GM18520 (cell line): Measurements from ENCODE around the gene CAB39L.

Source experiments
- ATAC-seq: cut with Tn5 transposase; IDR thresholded peaks from one replicate; pipeline ENCODE4 v1.9.1; 2021; ENCODE audit not compliant: unreplicated experiment

CAB39L gene

DNA sequence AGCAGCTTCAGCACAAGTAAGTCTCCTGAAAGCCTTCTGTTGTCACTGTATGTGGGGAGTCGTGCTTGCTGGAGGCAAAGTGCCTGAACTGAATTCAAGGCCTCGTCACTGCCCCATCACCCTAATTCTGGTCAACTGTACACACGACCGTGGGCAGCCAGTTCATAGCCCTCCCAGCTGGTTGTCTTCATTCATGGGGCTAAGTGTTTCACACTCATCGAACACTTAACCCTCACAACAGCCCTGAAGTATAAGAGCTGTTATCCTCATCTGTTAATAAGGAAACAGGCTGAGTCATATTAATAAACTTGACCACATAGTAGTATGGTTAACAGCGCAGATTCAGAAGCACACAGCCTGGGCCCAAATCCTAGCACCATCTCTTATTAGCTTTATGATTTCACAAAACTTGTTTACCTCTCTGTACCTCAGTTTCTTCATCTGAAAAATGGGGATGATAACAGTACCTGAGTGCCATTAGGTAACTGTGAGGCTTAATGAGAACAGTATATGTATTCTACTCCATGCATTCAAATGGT is 129.5 kb downstream of the CAB39L start:
- ATAC-seq: peak; percentile 61

- no peak for ATAC-seq
These were observed 132.0 kb downstream of the CAB39L start for GRCh38 chr13:49311816-49312215.

DNA sequence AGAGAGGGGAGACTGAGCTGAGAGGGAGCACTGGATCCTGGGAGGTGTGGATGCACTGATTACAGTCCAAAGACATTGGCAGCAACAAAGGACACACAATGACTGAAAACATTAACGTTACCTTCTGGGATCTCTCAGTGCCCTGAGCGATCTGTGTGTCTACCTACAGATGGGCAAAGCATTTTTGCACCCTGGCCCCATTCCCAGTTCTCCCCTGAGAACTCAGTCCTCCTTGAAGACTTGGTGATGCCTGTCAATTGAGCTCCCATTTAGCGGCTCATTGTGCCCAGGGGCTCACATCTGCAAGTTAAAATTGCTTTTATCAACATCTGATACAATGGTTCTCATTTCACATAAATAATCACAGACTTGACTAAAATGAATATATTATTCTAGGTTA is 133.6 kb downstream of the CAB39L start:
- ATAC-seq: no peak

DNA sequence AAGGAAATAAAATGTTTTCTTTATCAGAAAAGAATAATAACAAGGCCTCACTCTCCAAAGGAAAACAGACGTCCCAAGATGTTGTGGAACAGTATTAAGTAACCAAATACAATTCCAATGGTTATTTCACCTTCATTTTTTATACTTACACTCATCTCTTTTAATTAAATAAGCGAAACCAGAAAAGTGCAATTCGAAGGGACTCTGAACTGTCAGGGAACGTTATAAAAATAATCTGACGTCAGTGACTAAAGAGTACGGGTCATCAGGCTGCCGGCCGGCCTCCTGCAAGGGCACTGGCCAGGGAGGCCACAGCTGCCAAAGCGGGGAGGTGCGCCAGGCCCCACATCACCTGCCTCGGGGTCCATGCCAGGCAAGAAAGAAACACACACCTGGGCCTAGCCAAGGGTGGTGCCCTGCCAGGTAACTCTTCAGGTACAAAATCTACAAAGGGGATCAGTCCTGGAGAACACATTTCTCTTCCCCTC is 134.9 kb downstream of the CAB39L start:
- ATAC-seq: no peak

DNA sequence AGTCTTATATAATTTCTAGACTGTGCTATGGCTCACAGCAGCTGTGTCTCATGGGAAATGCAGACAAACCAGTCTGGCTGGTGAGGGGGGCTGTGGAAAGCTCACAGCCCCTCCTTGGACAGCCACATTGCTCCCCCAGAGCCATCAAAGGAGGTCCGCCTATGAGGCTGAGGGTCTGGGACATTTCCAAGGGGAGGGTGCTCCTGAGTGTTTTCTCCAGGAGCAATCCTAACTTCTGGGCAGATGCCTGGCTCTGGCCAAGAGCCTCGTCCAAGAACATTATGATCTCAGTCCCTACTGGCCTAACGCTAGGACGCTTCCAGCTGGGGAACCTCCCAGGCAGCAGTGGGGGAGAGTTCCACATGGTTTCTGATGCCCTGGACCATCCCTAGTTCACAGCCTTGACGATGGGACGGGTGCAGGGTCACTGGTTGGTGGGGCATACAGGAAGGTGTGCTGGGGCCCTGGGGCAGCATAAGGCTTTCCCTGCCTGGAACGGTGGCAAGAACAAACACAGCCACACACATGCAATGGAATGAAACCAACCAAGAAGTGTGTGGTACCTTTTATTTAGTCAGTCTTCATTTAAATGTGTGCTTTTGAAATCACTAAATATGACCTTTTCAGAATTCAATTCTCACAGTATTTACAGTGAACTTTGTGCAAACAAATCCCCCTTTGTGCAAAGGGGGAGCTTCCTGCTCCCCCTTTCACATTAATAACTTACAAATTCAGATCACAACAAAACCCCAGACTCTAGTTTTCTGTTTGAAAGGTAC is 135.6 kb downstream of the CAB39L start:
- ATAC-seq: no peak

DNA sequence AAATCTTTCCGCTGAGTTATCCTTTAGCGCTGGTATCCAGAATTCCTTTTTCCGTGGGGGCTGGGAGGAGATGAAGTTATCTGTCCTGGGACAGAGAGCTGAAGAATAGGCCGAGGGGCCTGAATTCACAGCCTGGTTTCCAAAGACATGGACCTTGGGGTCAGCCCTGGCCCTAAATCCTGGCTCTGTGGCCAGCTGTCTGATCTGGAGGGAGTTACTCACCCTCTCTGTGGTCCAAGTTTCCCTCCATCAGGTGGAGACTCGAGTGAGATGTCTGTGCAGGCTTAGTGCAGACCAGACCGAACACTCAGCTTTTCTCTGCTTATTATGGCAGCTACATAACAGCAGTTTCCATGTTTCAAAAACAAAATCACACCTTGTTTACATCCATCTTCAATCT is 136.5 kb downstream of the CAB39L start:
- no peak for ATAC-seq

- no peak for ATAC-seq
These were observed 138.0 kb downstream of the CAB39L start for GRCh38 chr13:49305792-49306425.

DNA sequence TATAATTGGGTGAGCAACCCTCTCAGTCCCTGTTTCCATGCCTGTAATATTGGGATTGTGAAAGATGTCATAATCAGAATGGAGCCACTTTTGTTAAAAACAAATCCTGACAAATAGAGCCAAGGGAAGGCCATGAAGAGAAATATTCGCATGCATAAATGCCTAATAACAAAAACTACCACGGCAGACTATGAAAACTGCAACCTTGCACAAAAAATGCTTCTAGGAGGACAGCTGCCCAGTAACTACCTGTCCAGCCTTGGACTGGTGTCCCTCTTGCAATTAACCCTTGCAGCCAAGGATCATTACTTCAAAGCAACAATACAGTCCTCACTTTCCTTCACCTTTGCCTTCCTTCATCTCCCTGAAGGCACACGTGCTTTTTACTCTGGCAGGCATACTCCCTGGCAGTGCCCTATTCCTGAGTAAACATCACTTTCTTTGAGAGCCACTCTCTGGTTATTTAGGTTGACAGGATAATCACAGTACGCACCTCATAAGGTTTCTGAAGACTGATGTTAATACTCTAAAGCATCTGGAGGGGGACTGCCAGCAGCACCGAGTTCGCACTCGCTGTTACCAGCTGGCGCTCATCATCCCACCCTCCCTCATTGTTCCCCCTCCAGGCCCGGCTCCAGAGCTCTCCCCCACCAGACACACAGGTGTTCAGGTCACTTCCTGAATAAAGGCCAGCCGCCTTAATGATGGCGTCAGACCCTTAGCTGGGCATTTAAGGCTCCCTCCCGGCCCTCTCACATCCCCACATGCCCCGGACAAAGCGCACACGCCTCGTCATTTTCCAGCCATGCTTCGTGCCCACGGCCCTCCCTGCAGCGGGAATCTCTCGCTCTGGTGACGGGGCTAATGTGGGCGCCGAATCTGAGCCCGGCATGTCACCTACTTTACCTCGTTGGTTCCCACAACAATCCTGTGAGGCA is 138.8 kb downstream of the CAB39L start:
- ATAC-seq: no peak

DNA sequence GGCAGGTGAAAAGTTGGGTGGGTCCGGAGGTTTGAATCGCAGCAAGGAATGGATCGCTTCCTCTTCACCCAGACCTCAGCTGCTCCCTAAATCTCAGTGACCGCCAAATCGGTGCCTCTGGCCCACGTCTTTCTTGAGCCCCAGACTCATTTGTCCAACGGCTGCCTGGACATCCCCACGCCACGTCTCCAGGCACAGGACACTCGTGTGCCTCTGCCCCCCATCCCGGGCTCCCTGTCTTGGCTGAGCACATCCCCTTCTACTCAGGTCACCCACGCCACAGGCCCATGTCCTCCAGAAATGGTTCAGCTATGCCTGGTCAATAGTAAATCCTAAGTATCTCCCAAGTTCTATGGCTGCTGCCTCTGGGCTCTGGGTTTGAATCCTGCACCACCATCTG is 139.5 kb downstream of the CAB39L start:
- no peak for ATAC-seq

- no peak for ATAC-seq
These were observed 140.2 kb downstream of the CAB39L start for GRCh38 chr13:49303533-49304252.

- no peak for ATAC-seq
These were observed 141.0 kb downstream of the CAB39L start for GRCh38 chr13:49302817-49303216.

GRCh38 chr13:49302222-49302621 is 141.6 kb downstream of the CAB39L start:
- ATAC-seq: no peak

GRCh38 chr13:49300739-49301589 is 142.9 kb downstream of the CAB39L start:
- peak; percentile 91 for ATAC-seq

- ATAC-seq: no peak
These were observed 143.6 kb downstream of the CAB39L start for GRCh38 chr13:49300276-49300675.

DNA sequence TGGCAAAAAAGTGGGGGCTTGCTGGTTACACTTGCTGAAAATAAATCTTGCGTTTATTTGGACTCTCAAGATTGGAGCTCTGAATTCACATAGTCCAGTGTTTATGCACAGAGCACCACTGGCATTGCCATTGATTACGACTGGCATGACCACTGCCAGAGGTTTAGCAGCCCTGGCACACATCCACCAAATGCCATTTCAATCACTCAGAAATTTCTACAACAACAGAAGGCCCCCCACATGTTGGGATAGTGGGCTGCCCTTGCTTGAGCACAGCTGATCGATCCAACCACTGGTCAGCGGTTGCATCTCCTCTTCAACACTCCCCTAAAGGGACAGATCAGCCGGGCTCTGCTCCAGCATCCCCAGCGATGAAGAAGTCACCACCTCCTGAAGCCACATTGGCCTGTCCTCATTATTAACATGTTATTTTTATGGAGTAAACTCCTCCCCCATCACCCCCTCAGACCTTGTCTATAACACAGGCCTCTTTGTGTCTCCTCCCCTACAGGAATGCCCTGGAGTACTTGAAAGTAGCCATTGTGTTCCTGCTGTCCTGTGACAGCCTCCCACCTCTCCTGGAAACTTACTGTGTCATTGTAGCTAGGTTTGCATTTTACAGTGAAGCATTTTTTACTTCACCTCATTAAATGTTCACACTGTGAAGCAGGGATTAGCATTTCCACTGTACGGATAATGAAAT is 144.8 kb downstream of the CAB39L start:
- no peak for ATAC-seq

- ATAC-seq: no peak
These were observed 145.4 kb downstream of the CAB39L start for GRCh38 chr13:49298416-49298815.

DNA sequence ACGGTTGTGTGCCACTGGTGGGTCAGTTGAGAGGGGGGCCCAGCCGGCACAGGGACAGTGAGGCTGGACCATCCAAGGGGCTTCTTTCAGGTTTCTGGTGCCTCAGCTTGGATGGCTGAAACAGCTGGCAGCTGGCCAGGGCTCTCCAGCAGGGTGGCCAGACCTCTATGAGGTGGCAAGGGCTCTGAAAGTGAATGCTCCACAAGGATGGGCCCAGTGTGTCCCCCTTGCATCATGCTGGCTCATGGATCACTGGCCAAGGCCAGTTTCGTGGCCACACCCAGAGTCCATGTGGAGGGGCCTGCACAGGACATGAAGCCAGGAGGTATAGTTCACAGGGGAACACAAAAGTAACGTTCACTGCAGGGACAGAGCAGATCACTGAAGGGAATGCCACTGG is 146.5 kb downstream of the CAB39L start:
- ATAC-seq: no peak

- ATAC-seq: no peak
These were observed 147.2 kb downstream of the CAB39L start for GRCh38 chr13:49296659-49297058.

GRCh38 chr13:49295244-49295643 is 148.6 kb downstream of the CAB39L start:
- ATAC-seq: no peak
